ENCODE data around the gene TTC39B. TPM values are rescaled to one million over a fixed set of nuclear protein-coding genes. Genes with fewer than 3 reads are reported as not detected.

TTC39B gene
- total RNA-seq, 1 experiment from 2014 or later, result 9.2 TPM

DNA sequence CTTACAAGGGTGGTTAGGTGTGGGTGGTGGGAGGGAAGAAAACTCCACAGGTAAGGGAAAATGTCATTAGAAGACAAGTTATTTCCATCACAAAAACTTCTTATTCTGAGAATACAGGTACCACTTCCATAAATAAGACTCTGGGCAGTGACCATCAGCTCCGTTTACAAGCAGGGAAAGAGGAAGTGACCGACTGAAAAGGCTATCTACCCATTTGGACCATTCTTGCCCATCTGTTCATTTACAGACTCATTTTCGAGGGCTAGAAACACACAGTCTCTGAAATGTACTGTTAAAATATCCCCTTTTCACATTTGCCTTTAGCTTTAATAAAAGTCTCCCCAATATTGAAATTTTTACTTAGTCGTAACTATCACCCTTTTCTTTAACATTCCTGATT is 79.5 kb downstream of the TTC39B start:
- DNase-seq (ENCODE audit: low read depth), result no peak

DNA sequence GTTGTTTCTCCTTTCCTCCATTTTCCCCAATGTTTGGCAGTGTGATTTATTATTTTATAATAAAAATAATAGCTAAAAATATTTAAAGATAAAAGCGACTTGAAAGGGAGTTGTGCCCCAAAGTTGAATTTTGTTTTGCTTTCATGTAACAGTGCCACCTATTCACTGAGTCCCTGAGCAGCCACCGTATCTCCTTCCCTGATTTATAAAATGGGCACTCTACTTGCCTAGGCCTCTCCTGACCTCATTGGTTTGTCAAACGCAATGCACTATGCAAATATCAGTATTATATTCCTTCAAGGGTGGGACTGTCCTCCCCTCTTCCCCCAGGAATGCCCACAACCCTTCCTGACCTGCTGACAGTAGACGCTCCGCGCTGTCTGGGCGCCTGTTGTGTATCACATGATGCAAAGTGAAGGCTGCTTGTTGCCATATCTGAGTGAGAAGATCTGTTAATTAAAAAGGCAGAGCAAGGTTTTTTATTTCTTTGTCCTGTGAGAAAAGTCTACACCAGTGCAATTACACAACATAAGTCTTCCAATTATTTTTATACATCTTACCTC is 81.4 kb downstream of the TTC39B start:
- DNase-seq (ENCODE audit: low read depth), result no peak

GRCh38 chr9:15222313-15222712 is 84.7 kb downstream of the TTC39B start:
- no peak for DNase-seq (ENCODE audit: low read depth)

- DNase-seq (ENCODE audit: low read depth), result no peak
Observed at GRCh38 chr9:15221746-15222145, 85.3 kb downstream of the TTC39B start.

- DNase-seq (ENCODE audit: low read depth), result peak; percentile 62
Observed at GRCh38 chr9:15220658-15221318, 86.2 kb downstream of the TTC39B start.

DNA sequence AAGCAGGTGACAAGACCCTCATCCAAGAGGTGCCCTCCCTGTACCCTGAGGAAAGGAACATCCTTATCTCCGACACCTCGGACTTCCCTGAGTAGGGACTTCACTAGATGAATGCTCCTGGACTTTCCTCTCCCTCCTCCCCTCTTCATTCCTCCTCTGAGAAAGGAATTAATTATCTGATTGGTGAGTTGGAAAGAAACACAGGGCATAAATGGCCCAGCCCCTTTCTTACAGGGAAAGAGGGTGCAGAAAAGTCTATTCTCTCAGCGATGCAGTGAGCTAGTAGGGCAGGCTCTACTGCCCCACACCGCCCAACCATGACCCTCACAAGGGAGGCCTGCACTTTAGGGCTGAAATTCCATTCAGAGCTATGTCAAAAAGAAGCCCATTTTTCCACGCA is 87.5 kb downstream of the TTC39B start:
- DNase-seq (ENCODE audit: low read depth), result no peak

GRCh38 chr9:15218994-15219393 is 88.0 kb downstream of the TTC39B start:
- no peak for DNase-seq (ENCODE audit: low read depth)

DNA sequence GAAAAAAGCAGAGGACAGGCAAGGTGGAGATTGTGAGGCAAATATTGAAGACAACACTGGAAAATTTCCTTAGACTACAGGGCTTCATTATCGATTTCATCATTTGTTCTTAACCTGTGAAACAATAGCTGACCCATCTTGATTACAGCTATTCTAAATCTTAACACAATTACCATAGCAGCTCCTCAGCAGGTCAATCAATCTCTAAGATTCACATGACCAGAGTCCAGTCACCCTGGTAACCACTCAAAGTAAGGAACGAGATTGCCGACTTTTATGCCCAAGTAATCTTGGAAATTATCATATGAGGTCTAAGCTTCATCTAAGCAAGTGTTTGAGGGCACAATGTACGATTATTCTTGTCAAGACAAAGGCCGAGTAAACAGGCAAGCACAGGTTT is 93.8 kb downstream of the TTC39B start:
- DNase-seq (ENCODE audit: low read depth), result no peak

DNA sequence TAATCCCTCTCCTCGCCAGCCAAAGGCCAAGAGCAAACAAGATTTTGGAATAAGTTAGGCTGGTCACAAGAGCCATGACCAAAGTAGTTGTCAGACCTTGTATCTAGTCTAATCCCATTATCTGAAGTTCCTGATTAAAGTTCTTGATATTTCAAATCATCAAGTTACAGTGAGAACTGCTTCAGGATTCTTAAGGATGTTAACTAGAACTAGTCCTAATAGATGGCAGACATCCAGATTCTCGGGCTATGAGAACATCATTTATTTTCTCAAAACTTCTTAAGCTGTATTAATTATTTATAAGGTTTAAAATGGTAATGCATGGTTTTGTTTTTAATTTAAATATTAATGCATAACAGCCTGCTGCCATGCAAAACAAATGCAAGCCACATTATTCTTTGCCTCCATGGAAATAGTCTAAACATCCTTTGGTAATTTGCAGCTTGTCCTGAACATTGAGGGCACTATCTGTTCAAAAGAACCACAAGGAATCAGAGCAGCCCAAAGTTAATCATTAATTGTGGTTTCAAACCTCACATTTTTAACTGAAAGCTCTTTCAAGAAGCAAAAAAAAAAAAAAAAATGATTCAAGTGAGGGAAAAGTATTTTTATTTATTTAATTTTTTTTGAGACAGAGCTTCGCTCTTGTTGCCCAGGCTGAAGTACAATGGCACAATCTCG is 95.1 kb downstream of the TTC39B start:
- DNase-seq (ENCODE audit: low read depth), result no peak

DNA sequence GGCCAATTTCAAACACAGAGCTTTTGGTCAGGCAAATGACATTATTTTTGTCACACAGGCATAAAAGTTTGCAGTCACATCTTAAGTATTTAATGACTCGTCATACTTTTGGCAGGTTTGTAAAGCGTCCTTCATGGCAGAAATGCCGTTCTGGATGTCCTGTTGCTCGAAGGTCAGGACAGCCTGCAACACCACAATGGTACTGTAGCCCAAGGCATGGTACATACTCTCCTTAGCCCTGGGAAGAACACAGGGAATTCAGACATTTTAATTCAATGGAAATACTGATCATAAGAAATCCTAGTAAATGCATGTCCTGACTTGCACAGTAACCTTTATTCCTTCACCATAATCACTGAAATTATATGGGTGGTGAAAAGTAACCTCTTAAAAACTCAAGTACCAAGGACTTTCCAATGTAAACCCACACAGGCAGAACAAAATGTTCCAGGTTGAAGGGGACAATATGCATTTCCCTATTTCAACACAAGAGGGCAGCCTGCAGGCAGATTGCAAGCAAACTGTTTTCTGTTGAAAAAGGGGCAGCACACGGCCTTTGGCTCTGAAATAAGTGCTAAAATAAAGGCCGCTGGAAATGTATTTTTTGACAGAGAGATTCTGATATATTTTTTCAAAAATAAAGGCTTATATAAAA is 95.7 kb downstream of the TTC39B start:
- peak; percentile 71 for DNase-seq (ENCODE audit: low read depth)

GRCh38 chr9:15206903-15207696 is 99.9 kb downstream of the TTC39B start:
- no peak for DNase-seq (ENCODE audit: low read depth)

DNA sequence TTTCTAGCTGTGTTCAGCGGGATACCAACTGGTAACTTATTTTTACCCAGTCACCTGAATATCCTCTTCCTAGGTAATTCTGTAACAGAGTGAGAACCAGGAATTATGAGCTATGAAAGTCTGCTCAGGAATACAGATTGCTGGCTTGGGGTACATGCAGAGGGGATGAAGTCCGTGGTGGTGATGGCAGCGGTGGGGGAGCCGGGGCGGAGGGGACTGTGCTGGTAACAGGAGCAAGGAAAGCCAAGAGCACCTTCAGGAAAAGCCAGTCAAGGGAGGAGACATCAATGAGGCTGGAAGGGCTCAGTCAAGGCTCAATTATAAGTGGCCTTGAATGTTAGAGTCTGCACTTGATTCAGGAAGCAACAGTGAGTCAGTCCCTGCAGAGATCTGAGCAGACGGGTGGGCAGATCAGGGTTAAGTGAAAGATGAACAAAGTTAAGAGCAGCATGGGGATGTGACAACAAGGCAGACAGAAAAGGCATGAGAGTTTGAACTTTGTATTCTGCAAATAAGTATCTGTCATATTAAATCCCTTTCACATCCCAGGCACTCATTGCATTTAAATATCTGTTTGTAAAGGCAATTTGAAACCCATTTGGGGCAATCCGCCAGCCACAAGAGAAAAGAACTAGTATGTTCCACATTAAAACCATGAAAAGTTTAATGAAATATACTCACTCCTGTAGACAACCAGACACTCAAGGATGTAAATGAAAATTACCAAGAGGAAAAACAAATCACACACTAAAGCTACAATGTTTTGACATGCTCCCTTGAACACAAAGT is 101.2 kb downstream of the TTC39B start:
- no peak for DNase-seq (ENCODE audit: low read depth)

GRCh38 chr9:15203581-15203980 is 103.4 kb downstream of the TTC39B start:
- no peak for DNase-seq (ENCODE audit: low read depth)

DNA sequence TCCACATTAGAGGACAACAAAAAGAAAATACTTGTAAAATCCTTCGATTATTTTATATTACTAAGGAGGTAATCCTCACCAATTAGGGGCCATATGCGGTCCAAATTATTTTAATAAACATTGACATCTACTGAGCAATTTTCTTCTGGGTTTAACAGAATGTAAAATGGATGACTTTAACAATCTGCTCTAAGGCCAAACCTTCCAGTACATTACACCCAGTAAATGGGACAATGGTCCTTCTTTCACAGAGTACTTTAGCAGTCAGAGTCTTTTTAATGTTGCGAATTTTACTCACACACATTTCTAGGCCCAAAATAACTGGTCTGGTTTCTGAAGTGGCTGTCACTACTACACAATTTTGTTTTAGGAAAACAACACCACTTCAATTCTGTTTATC is 106.9 kb downstream of the TTC39B start:
- no peak for DNase-seq (ENCODE audit: low read depth)

DNA sequence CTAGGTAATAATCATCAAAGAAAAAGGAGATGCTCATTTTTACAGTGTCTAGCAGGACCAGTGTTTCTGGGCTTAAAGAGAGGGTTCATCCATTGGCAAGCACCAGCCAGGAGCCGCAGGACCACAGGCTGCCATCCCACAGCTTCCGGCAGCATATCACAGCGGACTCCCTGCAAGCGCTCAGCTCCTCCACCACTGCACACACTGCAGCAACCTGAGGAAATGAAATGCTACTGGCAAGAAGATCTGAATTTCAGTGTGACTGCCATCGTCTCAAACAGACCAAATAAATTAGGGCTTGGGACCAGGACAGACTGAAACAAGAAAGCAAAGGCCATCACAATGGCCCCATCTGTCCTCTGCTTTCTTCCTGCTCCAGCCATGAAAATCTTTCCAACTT is 114.2 kb downstream of the TTC39B start:
- DNase-seq (ENCODE audit: low read depth), result no peak

DNA sequence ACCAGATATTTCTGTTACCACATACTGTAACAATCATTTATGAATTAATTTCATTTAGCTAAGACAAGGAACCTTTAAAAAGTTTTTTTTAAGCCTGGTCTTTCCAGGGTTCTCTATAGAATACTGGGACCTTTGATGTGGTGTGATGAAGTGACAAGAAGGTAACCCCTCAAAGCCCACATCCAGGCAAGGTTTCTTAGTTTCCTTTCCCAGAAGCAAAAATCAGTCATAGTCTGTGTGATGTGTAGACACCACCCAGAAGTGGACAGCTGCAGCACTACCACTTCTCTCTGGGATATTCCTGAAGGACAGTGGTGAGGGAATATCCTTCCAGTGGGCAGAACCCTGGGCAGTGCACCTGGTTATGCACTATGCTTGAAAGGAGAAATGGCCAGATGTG is 115.6 kb downstream of the TTC39B start:
- no peak for DNase-seq (ENCODE audit: low read depth)

DNA sequence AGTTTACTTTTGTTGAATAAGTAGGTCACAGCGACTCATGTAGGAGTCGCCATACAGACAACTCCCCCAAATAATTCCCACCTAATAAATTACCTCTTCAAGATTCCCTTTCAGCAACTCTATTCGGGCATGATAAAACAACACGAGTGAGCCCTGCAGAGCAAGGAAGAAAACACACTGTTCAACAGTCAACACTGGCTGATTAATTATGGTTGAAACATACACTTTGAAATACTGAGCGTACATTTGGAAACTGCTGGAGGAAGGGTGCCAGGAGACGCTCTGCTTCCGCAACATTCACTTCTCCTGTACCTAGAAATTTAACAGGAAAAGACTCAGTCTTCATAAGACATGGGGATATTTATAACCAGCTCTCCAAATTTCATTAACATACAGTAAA is 117.5 kb downstream of the TTC39B start:
- no peak for DNase-seq (ENCODE audit: low read depth)

DNA sequence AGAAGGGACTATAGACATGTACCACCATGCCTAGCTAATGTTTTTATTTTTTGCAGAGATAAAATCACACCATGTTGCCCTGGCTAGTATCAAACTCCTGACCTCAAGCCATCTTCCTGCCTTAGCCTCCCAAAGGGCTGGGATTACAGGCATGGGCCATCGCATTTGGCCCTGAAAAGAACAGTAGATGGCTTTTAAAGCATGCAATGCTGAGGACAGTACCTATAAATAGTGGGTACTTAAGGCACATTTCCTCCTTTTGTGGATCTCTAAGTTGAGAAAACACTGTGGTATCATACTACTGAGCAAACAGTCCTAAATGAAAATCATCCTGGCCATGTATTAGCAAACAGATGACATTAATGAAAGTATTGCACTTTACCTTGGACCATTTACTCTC is 119.4 kb downstream of the TTC39B start:
- DNase-seq (ENCODE audit: low read depth), result no peak

- no peak for DNase-seq (ENCODE audit: low read depth)
Observed at GRCh38 chr9:15182730-15183129, 124.3 kb downstream of the TTC39B start.

GRCh38 chr9:15182101-15182551 is 124.9 kb downstream of the TTC39B start:
- DNase-seq (ENCODE audit: low read depth), result no peak

GRCh38 chr9:15180124-15180523 is 126.9 kb downstream of the TTC39B start:
- DNase-seq (ENCODE audit: low read depth), result no peak
